ENCODE results near the gene OTOS. TPM values are rescaled to one million over a fixed set of nuclear protein-coding genes. Genes with fewer than 3 reads are reported as not detected.

Gene OTOS
- total RNA-seq, 1 donor: not detected

DNA sequence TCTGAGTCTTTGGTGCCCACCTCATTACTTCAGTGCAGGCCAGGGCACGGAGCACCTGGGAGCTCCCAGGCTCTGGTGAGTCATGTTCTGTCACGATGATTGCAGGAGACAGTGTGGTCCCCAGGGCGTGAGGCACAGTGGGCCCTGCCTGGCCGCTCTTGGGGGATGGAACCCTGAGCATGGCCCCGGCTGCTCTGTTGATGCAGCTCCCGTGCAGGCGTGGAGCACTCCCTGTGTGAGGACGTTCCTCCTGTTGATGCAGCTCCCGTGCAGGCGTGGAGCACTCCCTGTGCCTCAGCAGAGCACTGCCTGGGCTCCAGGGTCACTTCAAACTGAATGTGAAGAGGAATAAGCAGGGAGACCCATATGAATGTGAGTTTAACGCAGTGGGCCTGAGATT is 34.5 kb downstream of the OTOS start:
- Histone ChIP-seq H3K4me3 (ENCODE audit: low read length) (no peak overlapping the region), H3K4me1 (ENCODE audit: insufficient read depth, low read length) (no peaks in the 10 kb centered on the region), H3K9me3 (ENCODE audit: low read depth, low read length) (no peaks in the 10 kb centered on the region), H3K27me3 (ENCODE audit: insufficient read depth, low read length) (peaks cover 3% of the 10 kb centered on the region)

DNA sequence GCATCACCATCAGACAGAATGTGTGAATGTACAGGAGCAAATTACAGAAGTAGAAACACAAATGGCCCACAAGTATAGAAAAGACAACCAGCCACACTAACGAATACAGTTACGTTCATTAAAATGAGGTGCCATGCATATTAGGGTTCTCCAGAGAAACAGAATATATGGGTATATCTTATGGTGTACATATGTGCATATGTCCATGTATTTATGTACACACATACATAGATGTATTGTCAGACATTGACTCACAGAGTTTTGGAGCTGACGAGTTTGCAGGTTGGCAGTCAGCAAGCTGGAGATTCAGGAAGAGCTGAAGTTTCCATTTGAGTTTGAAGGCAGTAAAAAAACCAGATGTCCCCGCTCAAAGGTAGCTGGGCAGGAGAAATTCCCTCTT is 37.3 kb downstream of the OTOS start:
- Histone ChIP-seq H3K27me3 (ENCODE audit: insufficient read depth, low read length) (peaks cover 27% of the 10 kb centered on the region), H3K9me3 (ENCODE audit: low read depth, low read length) (no peaks in the 10 kb centered on the region), H3K4me3 (ENCODE audit: low read length) (no peak overlapping the region), H3K4me1 (ENCODE audit: insufficient read depth, low read length) (no peaks in the 10 kb centered on the region)

DNA sequence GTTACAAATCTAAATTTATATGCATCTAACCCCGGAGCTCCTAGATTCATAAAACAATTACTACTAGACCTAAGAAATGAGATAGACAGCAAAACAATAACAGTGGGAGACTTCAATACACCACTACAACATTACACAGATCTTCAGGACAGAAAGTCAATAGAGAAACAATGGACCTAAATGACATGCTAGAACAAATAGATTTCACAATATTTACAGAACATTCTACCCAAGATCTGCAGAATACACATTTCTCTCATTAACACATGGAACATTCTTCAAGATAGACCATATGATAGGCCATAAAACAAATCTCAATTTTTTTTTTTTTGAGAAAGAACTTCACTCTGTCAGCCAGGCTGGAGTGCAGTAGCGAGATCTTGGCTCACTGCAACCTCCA is 42.1 kb downstream of the OTOS start:
- Histone ChIP-seq H3K4me1 (ENCODE audit: insufficient read depth, low read length) (no peaks in the 10 kb centered on the region), H3K9me3 (ENCODE audit: low read depth, low read length) (no peaks in the 10 kb centered on the region), H3K27me3 (ENCODE audit: insufficient read depth, low read length) (peaks cover 74% of the 10 kb centered on the region), H3K4me3 (ENCODE audit: low read length) (no peak overlapping the region)

DNA sequence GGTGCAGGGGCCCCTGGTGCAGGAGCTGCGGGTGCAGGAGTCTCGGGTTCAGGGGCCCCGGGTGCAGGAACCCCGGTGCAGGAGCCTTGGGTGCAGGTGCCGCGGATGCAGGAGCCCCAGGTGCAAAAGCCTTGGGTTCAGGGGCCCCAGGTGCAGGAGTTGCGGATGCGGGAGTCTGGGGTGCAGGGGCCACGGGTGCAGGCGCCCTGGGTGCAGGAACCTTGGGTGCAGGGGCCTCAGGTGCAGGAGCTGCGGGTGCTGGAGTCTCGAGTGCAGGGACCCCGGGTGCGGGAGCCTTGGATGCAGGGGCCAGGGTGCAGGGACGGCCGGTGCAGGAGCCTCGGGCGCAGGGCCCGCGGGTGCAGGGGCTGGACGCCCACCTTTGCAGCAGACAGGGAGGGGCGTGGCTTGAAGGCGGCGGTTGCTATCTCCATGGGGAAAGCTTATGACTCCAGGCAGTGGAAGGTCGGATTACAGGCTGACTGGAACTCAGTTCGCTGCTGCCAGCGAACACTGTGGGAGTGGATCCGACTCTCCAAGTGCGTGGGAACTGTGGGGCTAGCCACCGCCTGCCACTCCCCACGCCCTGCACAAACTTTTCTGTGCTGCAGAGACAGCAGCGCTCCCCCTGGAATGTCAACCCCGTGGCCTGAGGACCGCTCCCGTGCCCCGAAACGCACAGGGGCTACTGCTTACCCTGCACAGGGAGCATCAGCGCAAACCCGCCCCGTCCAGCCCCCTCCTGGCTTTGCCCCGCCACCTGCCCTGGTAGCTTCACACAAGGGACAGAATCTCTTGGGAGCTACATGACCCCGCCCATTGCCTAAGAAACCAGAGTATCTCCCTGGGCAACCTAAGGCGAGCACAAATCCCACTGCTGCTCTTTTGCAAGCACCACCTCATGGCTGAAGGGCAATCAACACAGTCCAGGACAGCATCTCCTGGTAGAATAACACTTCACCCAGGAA is 44.6 kb downstream of the OTOS start:
- H3K9me3 ChIP-seq (ENCODE audit: low read depth, low read length): no peaks in the 10 kb centered on the region
- H3K4me3 ChIP-seq (ENCODE audit: low read length): no peak overlapping the region
- H3K4me1 ChIP-seq (ENCODE audit: insufficient read depth, low read length): no peaks in the 10 kb centered on the region
- H3K27me3 ChIP-seq (ENCODE audit: insufficient read depth, low read length): peaks cover 70% of the 10 kb centered on the region

DNA sequence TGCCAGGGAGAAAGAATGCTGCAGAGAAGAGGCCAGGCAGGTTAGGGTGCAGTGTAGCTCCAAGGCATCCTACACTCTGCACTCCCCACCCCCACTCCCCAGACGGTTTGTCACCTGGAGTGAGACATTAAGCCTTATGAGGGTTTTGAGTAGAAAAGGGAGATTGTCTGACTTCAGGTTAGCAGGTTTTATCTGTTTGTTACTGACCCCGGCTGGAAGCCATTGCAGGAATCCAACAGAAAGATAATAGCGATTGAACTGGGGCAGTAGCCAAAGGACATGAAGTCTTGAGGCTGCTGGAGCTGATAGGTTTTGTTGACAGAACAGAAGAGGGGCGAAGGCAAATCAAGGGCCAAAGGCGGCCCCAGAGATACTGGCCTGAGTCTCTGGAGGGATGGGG is 51.2 kb downstream of the OTOS start:
- peaks cover 10% of the 10 kb centered on the region for H3K9me3 ChIP-seq (ENCODE audit: low read depth, low read length)
- peaks cover 18% of the 10 kb centered on the region for H3K27me3 ChIP-seq (ENCODE audit: insufficient read depth, low read length)
- H3K4me3 ChIP-seq (ENCODE audit: low read length): no peak overlapping the region
- no peaks in the 10 kb centered on the region for H3K4me1 ChIP-seq (ENCODE audit: insufficient read depth, low read length)

Other genes with a start within 250 kb of the OTOS start
- 65.8 TPM for gene NDUFA10, start 115.3 kb downstream of the OTOS start, total RNA-seq
- gene OR6B2, start 110.2 kb downstream of the OTOS start, total RNA-seq: not detected
- not detected for gene OR6B3, start 87.1 kb downstream of the OTOS start, total RNA-seq
- gene COPS9, start 4.4 kb downstream of the OTOS start, total RNA-seq: 30.6 TPM

Measured in mononuclear cell (primary cell).